ENCODE data around the gene ZCCHC2. TPM values are rescaled to one million over a fixed set of nuclear protein-coding genes. Genes with fewer than 3 reads are reported as not detected.

Gene ZCCHC2
- total and polyA plus RNA-seq, 4 donors, result 7.1 to 25.4 (median 10.8) TPM

- H3K36me3 ChIP-seq (ENCODE audit: control insufficient read depth in 4 of 4, insufficient read depth in 3 of 4, low read depth in 1 of 4, low read length in 3 of 4), result peaks cover 14 to 30% (median 21%) of the 10 kb centered on the region in 4 donors
- no peaks in the 10 kb centered on the region for H3K27me3 ChIP-seq (ENCODE audit: control insufficient read depth in 4 of 4, insufficient read depth in 4 of 4, low read length in 3 of 4)
- DNase-seq (ENCODE audit: low spot score), result no peak
- no peak overlapping the region for H3K27ac ChIP-seq (ENCODE audit: low read depth in 1 of 2, low read length in 2 of 2)
- no peak overlapping the region for H3K4me3 ChIP-seq (ENCODE audit: low read depth in 1 of 3, low read length in 3 of 3)
- 60% methylated on average over 13 of the region's 13 CpGs for WGBS
- no peak for TF ChIP-seq SP1 (IDR thresholded peaks at IDR 0.05)
- TF ChIP-seq, protein P1, sequence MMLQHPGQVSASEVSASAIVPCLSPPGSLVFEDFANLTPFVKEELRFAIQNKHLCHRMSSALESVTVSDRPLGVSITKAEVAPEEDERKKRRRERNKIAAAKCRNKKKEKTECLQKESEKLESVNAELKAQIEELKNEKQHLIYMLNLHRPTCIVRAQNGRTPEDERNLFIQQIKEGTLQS (IDR thresholded peaks at IDR 0.05), result no peak
- no peak for TF ChIP-seq HNF4A (conservative IDR thresholded peaks at IDR 0.05)
- no peak for TF ChIP-seq HNF4G (IDR thresholded peaks at IDR 0.05)
- TF ChIP-seq RXRA (IDR thresholded peaks at IDR 0.05), result no peak
- no peak for TF ChIP-seq FOXA1 (IDR thresholded peaks at IDR 0.05)
- TF ChIP-seq, protein P2, sequence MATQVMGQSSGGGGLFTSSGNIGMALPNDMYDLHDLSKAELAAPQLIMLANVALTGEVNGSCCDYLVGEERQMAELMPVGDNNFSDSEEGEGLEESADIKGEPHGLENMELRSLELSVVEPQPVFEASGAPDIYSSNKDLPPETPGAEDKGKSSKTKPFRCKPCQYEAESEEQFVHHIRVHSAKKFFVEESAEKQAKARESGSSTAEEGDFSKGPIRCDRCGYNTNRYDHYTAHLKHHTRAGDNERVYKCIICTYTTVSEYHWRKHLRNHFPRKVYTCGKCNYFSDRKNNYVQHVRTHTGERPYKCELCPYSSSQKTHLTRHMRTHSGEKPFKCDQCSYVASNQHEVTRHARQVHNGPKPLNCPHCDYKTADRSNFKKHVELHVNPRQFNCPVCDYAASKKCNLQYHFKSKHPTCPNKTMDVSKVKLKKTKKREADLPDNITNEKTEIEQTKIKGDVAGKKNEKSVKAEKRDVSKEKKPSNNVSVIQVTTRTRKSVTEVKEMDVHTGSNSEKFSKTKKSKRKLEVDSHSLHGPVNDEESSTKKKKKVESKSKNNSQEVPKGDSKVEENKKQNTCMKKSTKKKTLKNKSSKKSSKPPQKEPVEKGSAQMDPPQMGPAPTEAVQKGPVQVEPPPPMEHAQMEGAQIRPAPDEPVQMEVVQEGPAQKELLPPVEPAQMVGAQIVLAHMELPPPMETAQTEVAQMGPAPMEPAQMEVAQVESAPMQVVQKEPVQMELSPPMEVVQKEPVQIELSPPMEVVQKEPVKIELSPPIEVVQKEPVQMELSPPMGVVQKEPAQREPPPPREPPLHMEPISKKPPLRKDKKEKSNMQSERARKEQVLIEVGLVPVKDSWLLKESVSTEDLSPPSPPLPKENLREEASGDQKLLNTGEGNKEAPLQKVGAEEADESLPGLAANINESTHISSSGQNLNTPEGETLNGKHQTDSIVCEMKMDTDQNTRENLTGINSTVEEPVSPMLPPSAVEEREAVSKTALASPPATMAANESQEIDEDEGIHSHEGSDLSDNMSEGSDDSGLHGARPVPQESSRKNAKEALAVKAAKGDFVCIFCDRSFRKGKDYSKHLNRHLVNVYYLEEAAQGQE (IDR thresholded peaks at IDR 0.05), result no peak
- TF ChIP-seq, protein P3, sequence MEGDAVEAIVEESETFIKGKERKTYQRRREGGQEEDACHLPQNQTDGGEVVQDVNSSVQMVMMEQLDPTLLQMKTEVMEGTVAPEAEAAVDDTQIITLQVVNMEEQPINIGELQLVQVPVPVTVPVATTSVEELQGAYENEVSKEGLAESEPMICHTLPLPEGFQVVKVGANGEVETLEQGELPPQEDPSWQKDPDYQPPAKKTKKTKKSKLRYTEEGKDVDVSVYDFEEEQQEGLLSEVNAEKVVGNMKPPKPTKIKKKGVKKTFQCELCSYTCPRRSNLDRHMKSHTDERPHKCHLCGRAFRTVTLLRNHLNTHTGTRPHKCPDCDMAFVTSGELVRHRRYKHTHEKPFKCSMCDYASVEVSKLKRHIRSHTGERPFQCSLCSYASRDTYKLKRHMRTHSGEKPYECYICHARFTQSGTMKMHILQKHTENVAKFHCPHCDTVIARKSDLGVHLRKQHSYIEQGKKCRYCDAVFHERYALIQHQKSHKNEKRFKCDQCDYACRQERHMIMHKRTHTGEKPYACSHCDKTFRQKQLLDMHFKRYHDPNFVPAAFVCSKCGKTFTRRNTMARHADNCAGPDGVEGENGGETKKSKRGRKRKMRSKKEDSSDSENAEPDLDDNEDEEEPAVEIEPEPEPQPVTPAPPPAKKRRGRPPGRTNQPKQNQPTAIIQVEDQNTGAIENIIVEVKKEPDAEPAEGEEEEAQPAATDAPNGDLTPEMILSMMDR (IDR thresholded peaks at IDR 0.05; ENCODE audit: low read depth, low read length, missing input control), result no peak
- no peaks in the 10 kb centered on the region for H3K9me3 ChIP-seq (ENCODE audit: control insufficient read depth in 4 of 4, low read length in 3 of 4)
- H3K4me1 ChIP-seq (ENCODE audit: control insufficient read depth in 4 of 4, insufficient read depth in 4 of 4, low read length in 3 of 4), result peaks cover 2 to 18% (median 4%) of the 10 kb centered on the region in 4 donors
- H3K9ac ChIP-seq (ENCODE audit: low read depth in 1 of 2, low read length in 2 of 2), result no peak overlapping the region
Observed at GRCh38 chr18:62578980-62579511, 56.2 kb downstream of the ZCCHC2 start.

DNA sequence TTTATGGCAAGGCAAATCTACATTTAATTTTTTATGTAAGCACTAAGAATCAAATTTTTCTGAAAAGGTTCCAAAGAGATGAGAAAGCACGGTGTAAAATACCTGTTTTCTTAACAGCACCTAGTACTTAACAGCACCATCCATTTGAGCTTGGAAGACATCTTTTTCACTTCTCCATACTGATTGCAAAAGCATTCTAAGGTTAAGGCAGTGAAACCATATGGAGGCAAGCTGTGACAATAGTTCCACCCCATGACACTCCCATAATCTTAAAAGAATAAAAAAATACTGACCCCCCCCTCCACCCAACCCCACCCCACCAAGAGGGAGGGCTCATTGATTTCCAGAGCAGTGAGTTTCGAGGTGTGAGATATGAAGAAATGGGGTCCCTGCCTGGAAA is 60.6 kb downstream of the ZCCHC2 start:
- TF ChIP-seq ZBTB33 (IDR thresholded peaks at IDR 0.05), result no peak

More for the DNA sequence above, 60.6 kb downstream of the ZCCHC2 start:
- Histone ChIP-seq H3K4me3 (ENCODE audit: low read depth in 1 of 3, low read length in 3 of 3) (no peak overlapping the region), H3K36me3 (ENCODE audit: control insufficient read depth in 4 of 4, insufficient read depth in 3 of 4, low read depth in 1 of 4, low read length in 3 of 4) (peaks cover 2 to 6% (median 5%) of the 10 kb centered on the region in 4 donors), H3K9me3 (ENCODE audit: control insufficient read depth in 4 of 4, low read length in 3 of 4) (no peaks in the 10 kb centered on the region), H3K27me3 (ENCODE audit: control insufficient read depth in 4 of 4, insufficient read depth in 4 of 4, low read length in 3 of 4) (no peaks in the 10 kb centered on the region), H3K4me1 (ENCODE audit: control insufficient read depth in 4 of 4, insufficient read depth in 4 of 4, low read length in 3 of 4) (peaks cover 2 to 22% (median 13%) of the 10 kb centered on the region in 4 donors), H3K9ac (ENCODE audit: low read depth in 1 of 2, low read length in 2 of 2) (no peak overlapping the region), H3K27ac (ENCODE audit: low read depth in 1 of 2, low read length in 2 of 2) (no peak overlapping the region)
- WGBS, result 80% methylated on average over 2 of the region's 2 CpGs
- no peak for DNase-seq (ENCODE audit: low spot score)

Data from liver (tissue), 9 donors.